ENCODE data around the gene GRM7.
A peak's percentile ranks its signal among the peaks of the same experiment; 100 is the strongest.

Gene GRM7

GRCh38 chr3:7095116-7095515, 234.2 kb downstream of the GRM7 start:
- TF ChIP-seq CTCF (IDR thresholded peaks at IDR 0.05; ENCODE audit: insufficient read depth, low read depth, low read length, missing control alignments): no peak
- H3K4me3 ChIP-seq (ENCODE audit: low read depth, low read length): no peak overlapping the region
- no peak for DNase-seq (ENCODE audit: low read depth)

- TF ChIP-seq CTCF (IDR thresholded peaks at IDR 0.05; ENCODE audit: insufficient read depth, low read depth, low read length, missing control alignments): no peak
- no peak for DNase-seq (ENCODE audit: low read depth)
- no peak overlapping the region for H3K4me3 ChIP-seq (ENCODE audit: low read depth, low read length)
These were observed 239.2 kb downstream of the GRM7 start for GRCh38 chr3:7100136-7100535.

DNA sequence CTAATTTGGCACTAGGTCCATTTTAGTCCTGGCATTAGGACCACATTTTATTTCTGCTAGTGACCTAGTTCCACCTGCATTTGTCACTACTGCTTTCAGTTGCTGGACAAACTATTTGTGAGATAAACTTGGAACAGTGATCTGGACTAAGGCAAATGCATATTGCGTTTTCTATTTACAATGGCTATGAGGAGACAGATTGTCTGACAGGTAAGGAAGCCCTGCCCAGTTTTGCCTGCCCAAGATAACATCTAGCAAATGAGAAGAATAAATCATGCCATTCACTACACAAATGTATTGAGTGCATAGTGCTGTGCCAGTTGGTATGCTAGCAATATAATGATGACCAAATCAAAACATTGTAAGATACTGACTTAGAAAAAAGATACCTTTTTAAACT, 245.7 kb downstream of the GRM7 start:
- H3K4me3 ChIP-seq (ENCODE audit: low read depth, low read length): no peak overlapping the region
- DNase-seq (ENCODE audit: low read depth): no peak
- no peak for TF ChIP-seq CTCF (IDR thresholded peaks at IDR 0.05; ENCODE audit: insufficient read depth, low read depth, low read length, missing control alignments)

DNA sequence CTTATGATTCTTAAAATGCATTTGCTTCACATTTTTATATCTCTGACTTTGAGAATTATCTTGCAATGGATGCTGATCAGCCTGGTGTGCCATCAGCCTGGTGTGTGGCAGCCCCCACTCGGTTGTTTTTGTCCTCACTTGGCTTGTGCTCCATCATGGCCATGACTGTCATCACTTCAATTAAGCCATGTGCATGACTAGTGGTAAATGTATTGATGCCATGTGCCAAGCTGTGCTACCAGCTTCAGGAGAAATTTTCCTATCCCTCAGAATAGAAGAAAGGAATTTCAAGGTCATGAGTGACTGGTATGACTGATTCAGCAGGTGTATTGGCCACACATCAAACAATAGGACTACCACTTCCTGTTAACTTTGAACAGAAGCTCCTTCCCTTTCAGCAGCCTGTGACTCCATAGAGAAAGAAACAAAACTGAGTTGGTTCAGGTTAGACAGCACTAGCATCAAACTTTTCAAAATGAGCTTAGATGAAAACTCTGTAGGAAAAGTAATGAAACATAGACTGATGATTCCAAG, 251.7 kb downstream of the GRM7 start:
- peak; percentile 21 for DNase-seq (ENCODE audit: low read depth)
- no peak overlapping the region for H3K4me3 ChIP-seq (ENCODE audit: low read depth, low read length)
- no peak for TF ChIP-seq CTCF (IDR thresholded peaks at IDR 0.05; ENCODE audit: insufficient read depth, low read depth, low read length, missing control alignments)

DNA sequence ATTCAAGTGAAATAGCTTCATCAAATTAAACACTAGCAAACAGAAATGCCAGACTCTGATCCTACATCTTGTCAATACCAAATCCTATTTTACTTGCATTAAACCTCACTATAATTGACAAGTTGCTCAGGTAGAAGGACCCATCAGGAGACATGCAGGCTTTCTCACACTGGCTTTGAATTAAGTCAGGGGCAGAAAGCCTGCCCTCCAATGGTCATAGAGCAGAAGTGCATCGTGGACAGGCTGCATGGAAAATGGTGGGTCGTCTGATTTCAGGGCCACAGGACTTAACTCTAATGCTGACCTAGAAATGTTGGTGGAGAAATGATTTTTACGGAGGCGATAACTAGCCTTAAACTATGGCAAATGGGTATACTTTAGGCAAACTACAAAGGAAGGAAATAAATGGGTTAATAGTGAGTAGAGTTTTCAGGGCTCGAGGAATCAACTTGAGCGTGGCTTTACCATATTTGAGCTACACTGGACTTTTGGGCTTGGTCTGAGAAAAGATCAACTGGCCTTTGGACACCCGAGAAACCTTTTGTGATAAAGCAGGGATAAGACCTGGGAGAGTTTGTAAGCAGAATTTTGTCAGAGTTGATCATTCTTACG, 283.9 kb downstream of the GRM7 start:
- H3K4me3 ChIP-seq (ENCODE audit: low read depth, low read length): no peak overlapping the region
- DNase-seq (ENCODE audit: low read depth): peak; percentile 60
- peak; percentile 61 for TF ChIP-seq CTCF (IDR thresholded peaks at IDR 0.05; ENCODE audit: insufficient read depth, low read depth, low read length, missing control alignments)

DNA sequence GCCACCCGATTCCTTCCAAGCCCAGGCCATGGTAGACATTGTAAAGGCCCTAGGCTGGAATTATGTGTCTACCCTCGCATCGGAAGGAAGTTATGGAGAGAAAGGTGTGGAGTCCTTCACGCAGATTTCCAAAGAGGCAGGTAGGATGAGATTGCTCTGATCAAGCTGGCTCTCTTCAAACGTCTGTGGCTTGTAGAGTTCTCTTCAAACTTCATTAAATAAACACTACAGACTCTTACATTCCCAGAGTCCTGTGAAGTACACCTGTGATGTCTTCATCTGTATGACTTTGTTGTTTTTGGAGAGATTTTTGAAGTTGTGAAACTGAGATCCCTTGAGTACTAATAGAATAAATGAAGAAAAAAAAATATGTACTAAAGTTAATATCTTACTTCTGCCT, 285.6 kb downstream of the GRM7 start:
- no peak for TF ChIP-seq CTCF (IDR thresholded peaks at IDR 0.05; ENCODE audit: insufficient read depth, low read depth, low read length, missing control alignments)
- no peak for DNase-seq (ENCODE audit: low read depth)
- no peak overlapping the region for H3K4me3 ChIP-seq (ENCODE audit: low read depth, low read length)

DNA sequence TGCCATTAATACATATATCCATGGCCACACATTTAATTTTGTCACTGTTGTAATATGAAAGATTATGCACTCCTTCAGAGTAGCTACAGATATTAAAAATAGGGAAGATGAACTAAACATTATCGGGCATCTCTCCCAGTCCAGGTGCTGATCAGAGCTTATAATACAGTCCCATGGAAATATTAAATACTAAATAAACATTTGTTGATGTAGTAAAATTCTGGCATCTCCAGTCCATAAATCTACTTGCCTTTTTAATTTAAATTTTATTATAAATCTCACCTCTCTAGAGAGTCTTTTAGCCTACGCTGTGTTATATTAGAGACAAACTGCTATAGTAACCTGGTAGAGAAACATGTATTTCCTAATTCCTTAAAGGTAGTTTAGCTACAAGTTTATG, 297.6 kb downstream of the GRM7 start:
- DNase-seq (ENCODE audit: low read depth): no peak
- TF ChIP-seq CTCF (IDR thresholded peaks at IDR 0.05; ENCODE audit: insufficient read depth, low read depth, low read length, missing control alignments): no peak
- no peak overlapping the region for H3K4me3 ChIP-seq (ENCODE audit: low read depth, low read length)
